Hepatic stellate cell (primary cell): ENCODE measurements around the gene ITIH5.

ENCODE experiments used
- DNase-seq: peaks from one replicate; pipeline ENCODE4 v3.0.0; 2011; ENCODE audit warnings: low spot score

Gene ITIH5

DNA sequence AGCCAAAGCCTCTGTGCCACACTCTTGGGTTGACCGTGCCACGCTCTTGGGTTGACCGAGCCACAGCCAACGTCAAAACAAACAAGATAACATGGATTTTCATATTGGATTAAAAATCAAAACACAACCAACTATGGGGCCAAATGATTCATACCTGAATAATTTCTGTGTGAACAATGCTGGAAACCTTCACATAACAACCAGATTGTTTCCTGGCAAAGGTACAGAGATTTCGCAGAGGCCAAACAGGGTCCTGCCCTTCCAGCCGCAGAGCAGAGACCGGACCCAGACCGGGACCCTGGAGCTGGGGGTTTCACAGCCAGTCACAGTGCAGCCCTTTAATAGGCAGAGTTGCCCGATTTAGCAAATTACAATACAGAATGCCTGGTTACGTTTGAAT, 40.5 kb downstream of the ITIH5 start:
- DNase-seq: no peak

- DNase-seq: no peak
Observed at GRCh38 chr10:7625836-7626235, 40.9 kb downstream of the ITIH5 start.

GRCh38 chr10:7625009-7625408, 41.8 kb downstream of the ITIH5 start:
- DNase-seq: no peak

DNA sequence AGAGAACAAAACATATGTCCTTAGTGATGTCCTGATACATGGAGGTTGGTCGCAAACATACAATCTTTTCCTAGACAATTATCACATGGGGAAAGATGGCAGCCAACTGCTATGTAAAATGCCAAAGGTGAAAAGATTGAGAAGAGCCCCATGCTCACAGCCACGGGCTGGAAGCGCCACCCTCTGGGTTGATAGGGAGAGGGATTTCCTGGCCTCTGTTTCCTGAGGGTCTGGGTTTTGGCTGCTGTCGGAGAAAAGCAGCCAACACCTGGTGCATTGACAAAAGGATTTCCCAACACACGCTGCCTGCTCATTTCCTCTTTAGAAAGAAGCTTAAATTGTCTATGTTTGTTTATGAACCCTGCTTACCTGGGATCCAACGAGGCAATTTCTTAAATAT, 43.8 kb downstream of the ITIH5 start:
- no peak for DNase-seq

DNA sequence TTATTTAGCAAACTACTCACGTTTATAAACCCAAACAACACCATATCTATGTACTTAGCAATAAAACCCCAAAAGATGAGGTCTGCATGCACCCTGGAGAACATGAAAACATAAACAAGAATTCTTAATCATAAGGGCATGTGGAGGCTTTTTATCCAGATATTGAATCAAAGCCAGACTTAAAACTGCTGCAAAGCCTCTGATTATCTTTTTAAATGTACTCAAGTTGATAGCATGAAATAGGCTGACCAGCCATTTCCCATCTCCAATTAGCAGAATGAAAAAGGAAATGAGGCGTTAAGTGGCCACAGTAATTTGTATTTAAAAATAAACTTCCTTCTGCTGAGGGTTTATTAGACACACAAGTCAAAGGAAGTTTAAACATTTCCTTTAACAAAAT, 48.3 kb downstream of the ITIH5 start:
- no peak for DNase-seq

DNA sequence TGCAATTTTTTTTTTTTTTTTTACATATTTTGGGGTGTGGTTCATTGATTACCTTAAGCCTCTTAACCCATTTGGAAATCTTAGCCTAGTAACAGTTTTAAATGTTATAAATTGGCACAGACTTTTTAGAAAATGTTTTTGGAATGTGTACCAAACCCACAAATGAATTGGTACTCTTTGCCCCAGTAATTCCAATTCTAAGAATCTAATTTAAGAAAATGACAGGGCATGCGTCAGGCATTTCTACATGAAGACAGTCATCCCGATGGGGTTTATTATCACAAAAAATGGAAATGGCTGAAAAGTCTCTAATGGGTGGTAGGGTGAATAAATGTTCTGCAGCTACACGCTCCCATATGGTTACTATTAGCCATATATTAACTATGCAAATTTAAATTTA, 54.9 kb downstream of the ITIH5 start:
- no peak for DNase-seq

DNA sequence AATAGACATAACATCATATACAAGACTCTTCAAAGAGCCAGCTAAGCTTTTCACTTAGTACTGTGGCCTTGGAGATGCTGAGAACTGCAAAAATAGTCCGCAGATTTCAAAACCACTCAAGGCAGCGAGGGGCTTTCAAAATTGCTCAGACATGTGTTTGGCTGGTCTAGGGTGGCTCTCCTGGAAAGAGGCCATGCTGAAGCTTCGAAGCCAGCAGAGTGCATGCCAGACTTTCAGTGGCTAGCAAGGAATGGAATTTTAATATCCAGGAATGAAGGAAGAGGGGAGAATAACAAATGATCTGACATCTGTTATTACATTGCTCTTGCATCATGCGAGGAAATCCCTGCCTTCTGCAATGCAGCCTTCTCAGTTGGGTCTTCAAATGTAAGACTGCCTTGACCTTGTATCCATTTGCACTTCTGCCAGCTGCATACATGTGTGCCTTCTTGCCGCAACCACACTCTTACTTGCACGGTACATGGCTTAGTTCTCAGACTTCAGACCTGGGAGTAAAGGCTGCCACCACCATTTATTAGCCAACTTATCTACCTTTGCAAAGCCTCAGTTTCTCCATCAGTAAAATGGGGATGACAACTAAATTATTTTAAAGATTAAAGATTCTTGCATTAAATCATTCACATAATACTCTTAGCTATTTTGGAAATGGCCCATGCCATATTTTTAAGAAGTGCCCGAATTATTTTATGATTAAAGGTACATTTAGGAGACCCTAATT, 55.9 kb downstream of the ITIH5 start:
- no peak for DNase-seq

- no peak for DNase-seq
Observed at GRCh38 chr10:7610026-7610425, 56.7 kb downstream of the ITIH5 start.

DNA sequence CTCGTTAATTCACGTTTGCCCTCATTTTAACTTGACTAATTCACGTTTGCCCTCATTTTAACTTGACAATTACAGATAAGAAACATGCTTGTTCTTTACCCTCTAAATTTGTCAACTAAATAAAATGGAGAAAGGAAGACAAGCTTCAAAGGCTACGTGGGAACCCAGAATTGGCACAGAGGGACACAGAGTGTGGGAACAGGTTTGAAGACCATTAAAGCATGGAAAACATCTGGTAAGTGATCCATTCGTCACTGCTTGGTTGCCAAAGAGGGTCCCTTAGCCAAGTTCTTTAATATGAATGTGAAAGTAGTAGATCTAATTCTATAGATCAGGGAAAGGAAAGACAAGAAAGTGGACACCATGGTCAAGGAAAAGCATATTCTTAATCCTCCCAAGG, 57.2 kb downstream of the ITIH5 start:
- DNase-seq: no peak

- DNase-seq: no peak
Observed at GRCh38 chr10:7608001-7608400, 58.8 kb downstream of the ITIH5 start.

DNA sequence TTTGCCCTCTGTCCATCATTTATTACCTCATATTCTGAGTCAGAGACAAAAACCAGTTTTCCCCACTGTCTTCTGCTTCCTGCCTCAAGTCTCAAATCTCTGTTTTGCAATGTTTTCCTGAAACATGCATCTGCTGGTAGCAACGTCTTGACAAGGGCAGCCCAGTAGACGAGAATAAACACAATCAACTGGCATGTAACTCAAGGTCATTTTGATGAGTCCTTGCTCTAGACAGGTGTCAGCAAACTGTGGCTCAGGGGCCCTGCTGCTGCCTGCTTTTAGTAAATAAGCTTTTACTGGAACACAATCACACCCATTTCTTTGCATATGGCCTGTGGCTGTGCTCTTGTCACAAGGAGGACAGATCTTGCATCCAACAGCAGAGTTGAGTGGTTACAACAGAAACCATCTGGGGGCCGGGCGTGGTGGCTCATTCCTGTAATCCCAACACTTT, 59.8 kb downstream of the ITIH5 start:
- DNase-seq: no peak

- no peak for DNase-seq
Observed at GRCh38 chr10:7605565-7606295, 61.0 kb downstream of the ITIH5 start.

- DNase-seq: no peak
Observed at GRCh38 chr10:7601023-7601656, 65.6 kb downstream of the ITIH5 start.

DNA sequence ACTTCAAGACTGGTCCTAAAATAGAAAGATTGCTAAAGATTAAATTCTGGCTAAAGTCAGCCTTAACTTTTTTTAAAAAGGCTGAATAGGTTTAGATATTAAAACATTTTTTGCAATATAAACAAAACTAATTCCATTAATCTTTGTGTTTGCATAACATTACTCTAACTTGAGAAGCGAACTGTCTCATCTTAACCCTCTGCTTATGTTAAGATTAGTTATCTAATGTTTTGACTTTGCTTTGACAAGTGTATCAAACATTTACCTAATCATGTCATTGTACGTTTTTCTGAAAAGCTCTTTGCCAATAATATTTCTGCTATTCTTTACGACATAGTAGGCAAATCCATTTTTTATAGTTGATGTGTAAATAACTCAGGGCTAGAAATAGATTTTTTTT, 68.0 kb downstream of the ITIH5 start:
- DNase-seq: no peak

- no peak for DNase-seq
Observed at GRCh38 chr10:7596356-7596755, 70.4 kb downstream of the ITIH5 start.

GRCh38 chr10:7593905-7594304, 72.9 kb downstream of the ITIH5 start:
- DNase-seq: no peak

DNA sequence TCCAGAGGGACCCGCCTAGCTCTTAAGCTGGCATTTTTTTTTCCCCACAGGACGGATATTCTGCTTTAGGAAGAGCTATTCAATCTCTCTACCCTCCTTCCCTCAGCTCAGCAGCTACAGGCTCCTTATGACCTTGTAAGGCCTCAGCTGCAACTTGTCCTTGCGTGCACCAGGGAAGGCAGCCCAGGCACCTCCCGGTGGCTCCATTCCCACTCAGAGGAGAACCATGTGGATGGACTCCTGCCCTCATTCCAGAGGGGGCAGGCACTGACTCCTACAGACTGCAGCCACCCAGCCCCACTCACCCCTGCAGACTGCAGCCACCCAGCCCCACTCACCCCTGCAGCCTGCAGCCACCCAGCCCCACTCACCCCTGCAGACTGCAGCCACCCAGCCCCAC, 73.7 kb downstream of the ITIH5 start:
- DNase-seq: no peak

DNA sequence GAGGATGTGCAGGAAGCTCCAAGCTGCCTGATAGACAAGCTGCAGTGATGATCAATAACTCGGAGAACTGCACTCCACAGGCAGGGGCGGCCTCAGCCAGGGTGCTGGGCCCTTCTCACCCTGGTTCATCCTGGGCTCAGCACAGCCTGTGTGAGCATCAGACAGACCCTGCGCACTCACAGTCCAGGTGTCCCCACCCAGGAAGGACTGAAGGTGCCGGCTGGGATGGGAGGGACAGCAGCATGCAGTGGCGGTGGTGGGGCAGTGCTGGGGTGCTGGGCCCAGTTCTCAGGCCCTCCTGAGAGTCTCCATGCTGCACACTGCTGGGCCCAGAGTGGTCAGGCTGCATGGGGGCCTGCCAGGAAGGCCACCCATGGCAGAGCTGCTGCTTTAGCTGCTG, 74.1 kb downstream of the ITIH5 start:
- DNase-seq: no peak

GRCh38 chr10:7590271-7590670, 76.5 kb downstream of the ITIH5 start:
- no peak for DNase-seq

DNA sequence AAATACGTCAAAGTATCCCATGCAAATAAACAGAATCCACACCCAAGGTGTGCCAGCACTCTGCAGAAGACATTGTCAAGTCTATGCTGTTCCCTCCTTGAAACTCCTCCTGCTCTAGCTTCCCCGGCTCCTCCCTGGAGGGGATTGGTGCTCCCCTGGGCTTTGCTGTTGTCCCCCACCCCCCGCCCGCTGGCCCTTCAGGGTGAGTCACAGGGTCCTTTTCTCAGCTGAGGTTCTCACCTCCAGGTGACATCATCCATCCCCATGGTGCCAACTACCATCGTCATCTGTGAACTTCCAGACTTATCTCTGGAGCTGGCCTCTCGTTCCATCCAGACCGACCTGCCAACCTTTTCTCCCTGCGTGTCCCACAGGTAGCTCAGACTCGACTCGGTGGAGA, 77.0 kb downstream of the ITIH5 start:
- DNase-seq: no peak

GRCh38 chr10:7587865-7588188, 78.9 kb downstream of the ITIH5 start:
- DNase-seq: no peak

DNA sequence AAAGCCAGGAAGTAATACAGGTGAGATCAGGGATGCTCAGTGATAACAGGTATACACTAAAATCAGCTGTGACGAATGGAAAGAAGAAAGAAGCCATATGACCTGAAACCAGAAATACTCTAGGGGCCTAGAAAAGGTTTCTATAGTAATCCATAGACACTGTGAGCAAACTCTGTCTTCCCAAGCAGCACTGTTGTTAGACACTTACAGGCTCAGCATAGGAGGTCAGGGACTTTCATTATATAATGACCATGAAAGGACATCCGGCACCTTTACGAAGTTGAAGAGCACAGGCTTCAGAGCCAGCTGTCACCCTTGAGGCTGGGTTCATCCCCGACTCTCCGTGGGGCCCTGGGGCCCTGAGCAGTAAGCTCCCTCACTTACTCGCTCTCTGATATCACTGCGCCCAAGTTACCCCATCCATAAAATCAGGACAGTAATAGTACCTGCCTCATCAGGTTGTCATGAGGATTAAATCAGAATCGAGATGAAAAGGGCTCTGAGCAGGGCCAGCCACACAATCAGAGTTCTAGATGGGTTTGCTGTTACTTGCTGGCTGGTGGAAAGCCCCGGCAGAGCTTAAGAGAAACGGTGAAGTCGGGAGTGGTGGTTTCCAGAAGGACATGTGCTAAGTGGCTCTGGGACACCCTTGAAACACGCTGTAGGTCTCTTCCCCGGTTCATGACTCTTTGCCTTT, 79.5 kb downstream of the ITIH5 start:
- no peak for DNase-seq

DNA sequence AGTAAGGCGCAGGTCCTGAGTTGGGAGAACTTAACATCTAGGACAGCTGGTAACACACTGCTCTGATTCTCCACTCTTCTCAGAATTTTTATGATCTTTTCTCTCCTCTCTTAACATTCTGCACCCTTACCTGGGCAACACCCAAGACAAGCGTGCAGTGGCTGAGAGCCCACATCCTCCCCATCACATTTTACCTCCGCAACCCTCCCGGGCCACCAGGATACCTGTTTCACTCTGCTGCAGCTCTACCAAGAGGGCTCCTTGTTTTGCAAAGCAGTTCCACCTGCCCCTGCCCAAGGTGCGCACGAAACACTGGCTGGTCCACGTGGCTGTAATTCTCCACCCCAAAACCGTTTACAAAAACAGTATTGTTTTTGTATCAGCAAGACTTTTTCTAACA, 81.5 kb downstream of the ITIH5 start:
- no peak for DNase-seq
